ENCODE data around the gene CEP68.

DNA sequence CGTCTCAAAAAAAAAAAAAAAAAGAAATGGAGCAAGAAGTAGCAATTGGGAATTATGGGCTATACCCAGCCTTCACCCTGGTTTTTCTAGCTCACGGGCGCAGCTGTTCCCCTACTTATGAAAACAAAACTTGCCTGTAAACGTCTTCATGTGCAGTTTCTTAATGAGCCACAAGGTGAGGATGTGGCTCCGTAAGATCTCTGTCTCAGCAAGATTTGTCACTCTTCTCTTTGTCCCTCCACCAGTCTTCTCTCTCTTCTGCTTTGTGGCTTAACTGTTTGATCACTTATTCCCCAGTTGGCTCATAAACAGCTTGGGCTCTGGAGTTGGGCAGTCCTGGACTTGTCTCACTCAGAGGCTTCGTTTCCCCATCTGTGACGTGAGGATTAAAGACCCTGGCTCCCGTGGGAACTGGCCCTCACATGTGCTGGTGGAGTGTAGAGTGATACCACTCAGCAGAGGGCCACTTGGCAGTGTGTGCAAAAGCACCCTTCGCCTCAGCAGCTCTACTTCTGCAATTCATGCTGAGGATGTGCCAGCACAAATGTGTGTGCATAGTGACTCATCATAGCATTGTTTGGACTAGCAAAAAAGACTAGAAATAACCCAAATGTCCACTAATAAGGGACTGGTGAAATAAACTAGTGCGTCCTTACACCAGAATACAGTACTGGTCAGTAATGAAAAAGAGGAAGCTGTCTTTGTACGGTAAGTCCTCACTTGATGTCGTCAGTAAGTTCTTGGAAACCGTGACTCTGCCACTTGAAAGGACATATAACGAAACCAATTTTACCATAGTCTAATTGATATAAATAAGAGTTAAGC lies 8.7 kb downstream of the CEP68 start:
- TF ChIP-seq, protein P1, sequence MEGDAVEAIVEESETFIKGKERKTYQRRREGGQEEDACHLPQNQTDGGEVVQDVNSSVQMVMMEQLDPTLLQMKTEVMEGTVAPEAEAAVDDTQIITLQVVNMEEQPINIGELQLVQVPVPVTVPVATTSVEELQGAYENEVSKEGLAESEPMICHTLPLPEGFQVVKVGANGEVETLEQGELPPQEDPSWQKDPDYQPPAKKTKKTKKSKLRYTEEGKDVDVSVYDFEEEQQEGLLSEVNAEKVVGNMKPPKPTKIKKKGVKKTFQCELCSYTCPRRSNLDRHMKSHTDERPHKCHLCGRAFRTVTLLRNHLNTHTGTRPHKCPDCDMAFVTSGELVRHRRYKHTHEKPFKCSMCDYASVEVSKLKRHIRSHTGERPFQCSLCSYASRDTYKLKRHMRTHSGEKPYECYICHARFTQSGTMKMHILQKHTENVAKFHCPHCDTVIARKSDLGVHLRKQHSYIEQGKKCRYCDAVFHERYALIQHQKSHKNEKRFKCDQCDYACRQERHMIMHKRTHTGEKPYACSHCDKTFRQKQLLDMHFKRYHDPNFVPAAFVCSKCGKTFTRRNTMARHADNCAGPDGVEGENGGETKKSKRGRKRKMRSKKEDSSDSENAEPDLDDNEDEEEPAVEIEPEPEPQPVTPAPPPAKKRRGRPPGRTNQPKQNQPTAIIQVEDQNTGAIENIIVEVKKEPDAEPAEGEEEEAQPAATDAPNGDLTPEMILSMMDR (IDR thresholded peaks at IDR 0.05): peak; percentile 66 to 95 (median 76)
- no peak for TF ChIP-seq EP300 (IDR thresholded peaks at IDR 0.05; ENCODE audit: low read depth)

All from transverse colon (tissue), 3 donors.